ENCODE results near the gene USP7. TPM values are rescaled to one million over a fixed set of nuclear protein-coding genes. Genes with fewer than 3 reads are reported as not detected.

USP7 gene
- total RNA-seq, 1 donor from 2014 or later = 96.9 TPM

DNA sequence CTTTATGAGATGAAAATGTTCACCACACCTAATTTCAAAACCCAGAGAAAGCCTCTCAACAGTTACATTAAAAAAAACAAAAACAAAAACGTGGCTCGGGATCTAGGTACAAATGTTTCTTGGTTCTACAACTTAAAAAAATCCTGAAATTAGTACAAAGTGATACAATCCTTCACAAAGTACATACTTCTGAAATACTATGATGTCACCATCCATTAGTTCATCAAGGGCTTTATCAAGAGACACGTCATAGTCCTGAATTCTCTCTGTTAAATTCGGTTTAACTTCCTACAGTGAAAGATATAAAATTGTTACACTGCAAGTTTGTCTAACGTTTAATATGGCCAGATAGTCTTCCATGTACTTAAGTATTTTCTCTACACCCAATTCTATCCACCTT, 63.4 kb downstream of the USP7 start:
- Mint-ChIP-seq H3K36me3 (ENCODE audit: low read depth, unreplicated experiment) (peaks cover 6% of the 10 kb centered on the region), H3K27ac (ENCODE audit: unreplicated experiment) (no peak overlapping the region), H3K9me3 (ENCODE audit: unreplicated experiment) (no peaks in the 10 kb centered on the region), H3K4me3 (ENCODE audit: unreplicated experiment) (no peak overlapping the region), H3K4me1 (ENCODE audit: low read depth, unreplicated experiment) (no peaks in the 10 kb centered on the region), H3K27me3 (ENCODE audit: low read depth, unreplicated experiment) (no peaks in the 10 kb centered on the region)
- no peaks in the 10 kb centered on the region for H3K9me3 ChIP-seq (ENCODE audit: insufficient read depth, low read depth, low read length)
- no peak overlapping the region for H2AFZ ChIP-seq (ENCODE audit: low read depth, low read length)
- H3K4me3 ChIP-seq (ENCODE audit: insufficient read depth, low read depth, low read length) = no peak overlapping the region
- no peak overlapping the region for H3K4me2 ChIP-seq (ENCODE audit: low read length)
- FAIRE-seq (no peak), DNase-seq (ENCODE audit: low read depth) (no peak)
- no peak overlapping the region for H3K9ac ChIP-seq (ENCODE audit: low read length)
- no peaks in the 10 kb centered on the region for H3K4me1 ChIP-seq (ENCODE audit: insufficient read depth, low read length)
- peaks cover 17% of the 10 kb centered on the region for H4K20me1 ChIP-seq (ENCODE audit: insufficient read depth, low read length)
- H3K79me2 ChIP-seq (ENCODE audit: insufficient read depth, low read length) = no peaks in the 10 kb centered on the region
- TF ChIP-seq, protein P1, sequence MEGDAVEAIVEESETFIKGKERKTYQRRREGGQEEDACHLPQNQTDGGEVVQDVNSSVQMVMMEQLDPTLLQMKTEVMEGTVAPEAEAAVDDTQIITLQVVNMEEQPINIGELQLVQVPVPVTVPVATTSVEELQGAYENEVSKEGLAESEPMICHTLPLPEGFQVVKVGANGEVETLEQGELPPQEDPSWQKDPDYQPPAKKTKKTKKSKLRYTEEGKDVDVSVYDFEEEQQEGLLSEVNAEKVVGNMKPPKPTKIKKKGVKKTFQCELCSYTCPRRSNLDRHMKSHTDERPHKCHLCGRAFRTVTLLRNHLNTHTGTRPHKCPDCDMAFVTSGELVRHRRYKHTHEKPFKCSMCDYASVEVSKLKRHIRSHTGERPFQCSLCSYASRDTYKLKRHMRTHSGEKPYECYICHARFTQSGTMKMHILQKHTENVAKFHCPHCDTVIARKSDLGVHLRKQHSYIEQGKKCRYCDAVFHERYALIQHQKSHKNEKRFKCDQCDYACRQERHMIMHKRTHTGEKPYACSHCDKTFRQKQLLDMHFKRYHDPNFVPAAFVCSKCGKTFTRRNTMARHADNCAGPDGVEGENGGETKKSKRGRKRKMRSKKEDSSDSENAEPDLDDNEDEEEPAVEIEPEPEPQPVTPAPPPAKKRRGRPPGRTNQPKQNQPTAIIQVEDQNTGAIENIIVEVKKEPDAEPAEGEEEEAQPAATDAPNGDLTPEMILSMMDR (IDR thresholded peaks at IDR 0.05; ENCODE audit: insufficient read depth, low read depth, low read length) = no peak
- TF ChIP-seq EZH2 (IDR thresholded peaks at IDR 0.05; ENCODE audit: insufficient read depth, low read length) = no peak
- no peak overlapping the region for H3K27ac ChIP-seq (ENCODE audit: low read depth, low read length)
- no peaks in the 10 kb centered on the region for H3K27me3 ChIP-seq (ENCODE audit: insufficient read depth, low read length)
- peaks cover 77% of the 10 kb centered on the region for H3K36me3 ChIP-seq (ENCODE audit: insufficient read depth, low read length)

DNA sequence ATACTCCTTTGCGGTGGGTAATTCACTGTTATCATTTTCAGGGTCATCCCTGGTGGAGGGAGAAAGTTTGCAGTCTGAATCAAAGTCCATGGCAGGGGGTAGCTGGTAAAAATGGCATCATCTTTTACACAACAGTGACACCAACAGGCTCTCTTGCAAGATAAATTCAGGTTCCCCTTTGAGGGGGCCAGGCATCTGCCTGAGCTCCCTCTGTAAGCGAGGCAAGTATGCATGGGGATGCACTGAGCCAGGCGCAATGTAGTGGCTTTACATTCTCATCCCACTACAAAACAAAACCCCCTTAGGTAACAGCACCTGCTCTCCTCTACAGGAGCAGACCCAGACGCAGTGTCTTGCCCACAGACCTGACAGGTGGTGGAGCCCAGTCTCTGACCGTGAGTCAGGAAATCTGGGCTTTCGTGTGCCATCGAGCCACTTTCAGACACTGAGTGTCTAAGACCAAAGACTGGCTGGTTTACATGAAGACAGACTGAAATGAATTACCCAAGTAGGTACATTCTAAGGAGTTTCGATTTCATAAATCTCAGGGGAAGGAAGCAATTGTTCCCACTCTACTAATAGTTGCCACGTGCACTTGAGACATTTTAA, 63.9 kb downstream of the USP7 start:
- H3K27ac ChIP-seq (ENCODE audit: low read depth, low read length) = no peak overlapping the region
- DNase-seq (ENCODE audit: low read depth) = no peak
- no peak overlapping the region for H3K4me3 Mint-ChIP-seq (ENCODE audit: unreplicated experiment)
- H4K20me1 ChIP-seq (ENCODE audit: insufficient read depth, low read length) = peaks cover 17% of the 10 kb centered on the region
- H3K27ac Mint-ChIP-seq (ENCODE audit: unreplicated experiment) = no peak overlapping the region
- H3K4me2 ChIP-seq (ENCODE audit: low read length) = no peak overlapping the region
- H3K4me3 ChIP-seq (ENCODE audit: insufficient read depth, low read depth, low read length) = no peak overlapping the region
- H3K9ac ChIP-seq (ENCODE audit: low read length) = no peak overlapping the region
- no peaks in the 10 kb centered on the region for H3K9me3 Mint-ChIP-seq (ENCODE audit: unreplicated experiment)
- no peak for TF ChIP-seq EZH2 (IDR thresholded peaks at IDR 0.05; ENCODE audit: insufficient read depth, low read length)
- TF ChIP-seq, protein P1 (IDR thresholded peaks at IDR 0.05; ENCODE audit: insufficient read depth, low read depth, low read length) = no peak
- H3K79me2 ChIP-seq (ENCODE audit: insufficient read depth, low read length) = no peaks in the 10 kb centered on the region
- peaks cover 11% of the 10 kb centered on the region for H3K36me3 Mint-ChIP-seq (ENCODE audit: low read depth, unreplicated experiment)
- H3K27me3 Mint-ChIP-seq (ENCODE audit: low read depth, unreplicated experiment) = no peaks in the 10 kb centered on the region
- no peaks in the 10 kb centered on the region for H3K4me1 ChIP-seq (ENCODE audit: insufficient read depth, low read length)
- H3K4me1 Mint-ChIP-seq (ENCODE audit: low read depth, unreplicated experiment) = no peaks in the 10 kb centered on the region
- no peak for FAIRE-seq
- no peaks in the 10 kb centered on the region for H3K9me3 ChIP-seq (ENCODE audit: insufficient read depth, low read depth, low read length)
- peaks cover 77% of the 10 kb centered on the region for H3K36me3 ChIP-seq (ENCODE audit: insufficient read depth, low read length)
- H2AFZ ChIP-seq (ENCODE audit: low read depth, low read length) = no peak overlapping the region
- no peaks in the 10 kb centered on the region for H3K27me3 ChIP-seq (ENCODE audit: insufficient read depth, low read length)

DNA sequence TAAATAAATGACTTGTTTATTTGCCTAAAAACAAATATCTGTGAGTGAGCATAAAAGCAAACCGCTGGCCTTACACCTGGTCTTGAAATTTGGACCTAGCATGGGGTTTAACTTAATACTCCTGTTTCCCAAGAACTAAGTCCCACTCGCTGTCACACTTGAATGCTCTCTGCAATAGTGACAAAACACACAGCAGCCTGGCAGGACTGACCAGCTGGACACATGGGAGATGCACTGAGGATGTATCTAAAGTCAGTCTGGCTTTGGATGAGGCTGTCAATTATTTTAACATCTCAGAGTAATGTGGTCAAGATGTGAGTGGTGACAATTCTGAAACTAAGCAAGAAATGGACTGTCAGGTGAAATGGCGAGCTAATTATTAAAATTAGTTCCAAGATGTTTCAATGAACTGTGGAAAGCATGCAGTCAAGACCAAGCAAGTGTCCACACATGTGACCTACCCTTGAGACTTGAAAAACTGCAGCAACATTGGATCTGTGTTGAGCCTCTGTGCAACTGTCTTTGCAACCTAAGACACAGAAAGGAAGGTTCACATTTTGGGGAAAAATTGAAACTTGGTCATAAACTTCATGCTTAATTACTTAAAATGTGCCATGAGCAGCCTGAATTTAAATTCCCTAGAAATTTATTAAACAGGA, 64.9 kb downstream of the USP7 start:
- TF ChIP-seq, protein P1 (IDR thresholded peaks at IDR 0.05; ENCODE audit: insufficient read depth, low read depth, low read length) = no peak
- TF ChIP-seq EZH2 (IDR thresholded peaks at IDR 0.05; ENCODE audit: insufficient read depth, low read length) = no peak
- Histone ChIP-seq H3K4me2 (ENCODE audit: low read length) (no peak overlapping the region), H2AFZ (ENCODE audit: low read depth, low read length) (no peak overlapping the region), H3K27ac (ENCODE audit: low read depth, low read length) (no peak overlapping the region), H3K9ac (ENCODE audit: low read length) (no peak overlapping the region), H3K4me1 (ENCODE audit: insufficient read depth, low read length) (no peaks in the 10 kb centered on the region), H3K36me3 (ENCODE audit: insufficient read depth, low read length) (peaks cover 83% of the 10 kb centered on the region), H3K9me3 (ENCODE audit: insufficient read depth, low read depth, low read length) (no peaks in the 10 kb centered on the region), H3K79me2 (ENCODE audit: insufficient read depth, low read length) (no peaks in the 10 kb centered on the region), H3K4me3 (ENCODE audit: insufficient read depth, low read depth, low read length) (no peak overlapping the region), H3K27me3 (ENCODE audit: insufficient read depth, low read length) (no peaks in the 10 kb centered on the region), H4K20me1 (ENCODE audit: insufficient read depth, low read length) (peaks cover 18% of the 10 kb centered on the region)
- Mint-ChIP-seq H3K4me3 (ENCODE audit: unreplicated experiment) (no peak overlapping the region), H3K9me3 (ENCODE audit: unreplicated experiment) (no peaks in the 10 kb centered on the region), H3K27ac (ENCODE audit: unreplicated experiment) (no peak overlapping the region), H3K27me3 (ENCODE audit: low read depth, unreplicated experiment) (no peaks in the 10 kb centered on the region), H3K4me1 (ENCODE audit: low read depth, unreplicated experiment) (no peaks in the 10 kb centered on the region), H3K36me3 (ENCODE audit: low read depth, unreplicated experiment) (peaks cover 15% of the 10 kb centered on the region)
- DNase-seq (ENCODE audit: low read depth) = no peak
- FAIRE-seq = no peak

Measured in astrocyte (in vitro differentiated cells and primary cell).